H1 (cell line): ENCODE measurements around the gene NLRP12. TPM values are rescaled to one million over a fixed set of nuclear protein-coding genes. Genes with fewer than 3 reads are reported as not detected.
A peak's percentile ranks its signal among the peaks of the same experiment; 100 is the strongest.

Experiments used
- ASH2L ChIP-seq: fragments of 200-600, 300-600 bp; sonication (generic); IDR thresholded peaks from one replicate; pipeline ENCODE4 v1.7.1; 2017; ENCODE audit warnings: low read length
- BACH1 ChIP-seq: IDR thresholded peaks from 2 replicates; pipeline ENCODE4 v1.6.1; 2012; ENCODE audit warnings: low read length, improper control_type of control experiment
- CBX8 ChIP-seq: fragments of 300-800, 300-1000 bp; sonication (generic); IDR thresholded peaks from 2 replicates; pipeline ENCODE4 v1.7.1; 2016; ENCODE audit warnings: low read depth, low read length, borderline replicate concordance
- CEBPB ChIP-seq: IDR thresholded peaks from 2 replicates; pipeline ENCODE4 v1.6.1; 2012; ENCODE audit warnings: low read depth, low read length
- CHD2 ChIP-seq: IDR thresholded peaks from 2 replicates; pipeline ENCODE4 v1.6.1; 2012; ENCODE audit warnings: low read length, improper control_type of control experiment
- CTBP2 ChIP-seq: IDR thresholded peaks from 2 replicates; pipeline ENCODE4 v1.7.0; 2011; ENCODE audit warnings: borderline replicate concordance, mild to moderate bottlenecking, moderate library complexity, mixed read lengths, low read length; ENCODE audit not compliant: insufficient read depth, insufficient read length
- E2F6 ChIP-seq: IDR thresholded peaks from 2 replicates; pipeline ENCODE4 v1.6.1; 2012; ENCODE audit warnings: inconsistent platforms
- EP300 ChIP-seq, 2 experiments: IDR thresholded peaks; 1 replicate in 1 of 2; 2 replicates in 1 of 2; pipeline ENCODE4 v1.6.1; 2011 to 2012; ENCODE audit warnings: low read depth in 2 of 2, low read length in 2 of 2, mild to moderate bottlenecking in 2 of 2, borderline replicate concordance in 1 of 2, inconsistent platforms in 1 of 2, moderate library complexity in 1 of 2
- GABPA ChIP-seq: IDR thresholded peaks from 2 replicates; pipeline ENCODE4 v1.6.1; 2011; ENCODE audit warnings: mild to moderate bottlenecking, low read length, moderate library complexity, borderline replicate concordance; ENCODE audit not compliant: insufficient read depth
- GTF2F1 ChIP-seq: IDR thresholded peaks from 2 replicates; pipeline ENCODE4 v1.6.1; 2012; ENCODE audit warnings: low read depth, low read length, improper control_type of control experiment, borderline replicate concordance
- HDAC2 ChIP-seq, 2 experiments: fragments of 300-600 bp in 1 of 2; sonication (generic) in 1 of 2; IDR thresholded peaks; 2 replicates each; pipeline ENCODE4 v1.6.1; 2011 to 2012; ENCODE audit warnings: low read depth in 2 of 2, low read length in 2 of 2, mild to moderate bottlenecking in 2 of 2, moderate library complexity in 2 of 2, borderline replicate concordance in 1 of 2, inconsistent platforms in 1 of 2
- JUN ChIP-seq: IDR thresholded peaks from 2 replicates; pipeline ENCODE4 v1.6.1; 2011; ENCODE audit warnings: low read depth, mild to moderate bottlenecking, improper control_type of control experiment, low read length
- KDM1A ChIP-seq: fragments of 200-600, 300-600 bp; sonication (generic); IDR thresholded peaks from 2 replicates; pipeline ENCODE4 v1.7.1; 2016; ENCODE audit warnings: mild to moderate bottlenecking, low read length, borderline replicate concordance
- KDM4A ChIP-seq: IDR thresholded peaks from one replicate; pipeline ENCODE4 v1.7.1; 2012; ENCODE audit warnings: low read depth, mild to moderate bottlenecking, moderate library complexity, low read length, inconsistent platforms; ENCODE audit not compliant: severe bottlenecking
- MAFK ChIP-seq: IDR thresholded peaks from 2 replicates; pipeline ENCODE4 v1.6.1; 2012; ENCODE audit warnings: low read depth, mild to moderate bottlenecking, improper control_type of control experiment, low read length
- NRF1 ChIP-seq: IDR thresholded peaks from 2 replicates; pipeline ENCODE4 v1.6.1; 2011; ENCODE audit warnings: mild to moderate bottlenecking, low read depth, low read length, improper control_type of control experiment
- PHF8 ChIP-seq: fragments of 200-600 bp; sonication (generic); conservative IDR thresholded peaks from 2 replicates; pipeline ENCODE4 v1.7.1; 2012; ENCODE audit warnings: low read depth, mild to moderate bottlenecking, inconsistent platforms, low read length, moderate library complexity
- POLR2AphosphoS5 ChIP-seq: IDR thresholded peaks from 2 replicates; pipeline ENCODE4 v1.6.1; 2011; ENCODE audit warnings: low read depth, low read length
- POU5F1 ChIP-seq: IDR thresholded peaks from 2 replicates; pipeline ENCODE4 v1.6.1; 2011; ENCODE audit warnings: low read depth, mild to moderate bottlenecking, low read length, moderate library complexity
- SIX5 ChIP-seq: IDR thresholded peaks from 2 replicates; pipeline ENCODE4 v1.6.1; 2011; ENCODE audit warnings: mild to moderate bottlenecking, low read depth, low read length
- SP2 ChIP-seq: IDR thresholded peaks from 2 replicates; pipeline ENCODE4 v1.6.1; 2012; ENCODE audit warnings: mild to moderate bottlenecking, low read length, inconsistent platforms
- SP4 ChIP-seq: IDR thresholded peaks from 2 replicates; pipeline ENCODE4 v1.6.1; 2012; ENCODE audit warnings: low read length, inconsistent platforms
- SRF ChIP-seq: IDR thresholded peaks from 2 replicates; pipeline ENCODE4 v1.6.1; 2011; ENCODE audit warnings: mild to moderate bottlenecking, low read depth, low read length, moderate library complexity
- TAF7 ChIP-seq: optimal IDR thresholded peaks from 2 replicates; pipeline ENCODE3; 2011; ENCODE audit warnings: low read depth, mild to moderate bottlenecking, inconsistent platforms, low read length, moderate library complexity, borderline replicate concordance
- TBP ChIP-seq: IDR thresholded peaks from 2 replicates; pipeline ENCODE4 v1.6.1; 2011; ENCODE audit warnings: low read depth, low read length, improper control_type of control experiment
- TEAD4 ChIP-seq: IDR thresholded peaks from 2 replicates; pipeline ENCODE4 v1.6.1; 2012; ENCODE audit warnings: low read depth, low read length, inconsistent platforms, mixed read lengths
- polyA plus RNA-seq, 7 experiments: library from polyadenylated mRNA; depleted of rRNA in 3 of 7; stranded (reverse) in 5 of 7; unstranded in 2 of 7; fragments of >200 nt in 5 of 7; fragments of 200-250 nt in 2 of 7; gene quantifications; 1 replicate in 5 of 7; 2 replicates in 1 of 7; 4 replicates in 1 of 7; pipeline versions ENCODE4 v1.2.1 to v1.2.3, GENCODE V29; 2011 to 2013; ENCODE audit warnings: missing spikeins in 2 of 7, mixed read lengths in 2 of 7
- total RNA-seq: library from RNA; stranded (reverse); fragmentation: NEBNext Ultra II Directional; extraction: Animal tissue kit (Norgen Biotek cat#: 25700); gene quantifications from 2 replicates; pipeline ENCODE4 v1.2.1, GENCODE V29; 2021

NLRP12 gene
- total and polyA plus RNA-seq, 2 of the 8 experiments (the other 6 are each of a cell fraction or from before 2014, with no cell fraction given) = 1.0 to 1.8 TPM

DNA sequence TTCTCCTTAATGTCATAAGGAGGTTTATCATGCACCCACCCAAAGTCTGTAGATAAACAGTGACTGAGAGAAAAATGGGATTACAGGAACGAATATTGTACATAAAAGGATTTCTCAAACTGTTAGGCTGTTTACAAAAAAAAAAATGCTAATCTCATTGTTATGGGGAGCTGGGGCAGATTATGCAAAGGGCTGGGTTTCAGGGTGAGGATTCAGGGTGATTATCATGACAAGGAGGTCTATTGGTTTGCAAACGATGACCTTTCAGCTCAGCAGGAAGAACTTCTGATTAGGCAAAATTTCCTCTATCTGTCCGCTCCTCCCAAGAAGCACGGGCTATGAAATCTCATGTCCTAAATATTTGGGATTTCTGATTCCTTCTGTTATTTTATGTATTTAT is 41.4 kb downstream of the NLRP12 start (continued):
- peak; percentile 34; the same call in 1 of the 2 replicates for TF ChIP-seq TEAD4
- no peak for TF ChIP-seq JUN
- TF ChIP-seq SRF = no peak
- no peak for TF ChIP-seq POLR2AphosphoS5
- TF ChIP-seq SIX5 = no peak
- TF ChIP-seq CEBPB = 0 out of 2 replicates have a peak, but pooled peaks have one; percentile 44
- TF ChIP-seq EP300 (IDR thresholded peaks at IDR 0.05; ENCODE audit: borderline replicate concordance in 1 of 2, low read depth in 2 of 2, low read length in 2 of 2) = peak in 1 of 2 experiments; percentile 74; a peak in 1 of 3 replicates
- TF ChIP-seq SP2 = no peak
- TF ChIP-seq TBP = no peak
- peak in 1 of 2 experiments; percentile 88; a peak in 1 of 4 replicates for TF ChIP-seq HDAC2 (IDR thresholded peaks at IDR 0.05; ENCODE audit: borderline replicate concordance in 1 of 2, low read depth in 2 of 2, low read length in 2 of 2)
- no peak for TF ChIP-seq ASH2L
- peak; percentile 97 for TF ChIP-seq POU5F1
- TF ChIP-seq GTF2F1 = no peak
- TF ChIP-seq CHD2 = no peak
- TF ChIP-seq BACH1 = peak; percentile 80
- TF ChIP-seq GABPA = no peak
- peak; percentile 20; the same call in 1 of the 2 replicates for TF ChIP-seq MAFK
- no peak for TF ChIP-seq E2F6
- no peak for TF ChIP-seq SP4
- TF ChIP-seq NRF1 = no peak
- TF ChIP-seq KDM4A = no peak
- no peak for TF ChIP-seq CBX8
- TF ChIP-seq CTBP2 = no peak
- no peak for TF ChIP-seq PHF8
- TF ChIP-seq KDM1A = no peak
- no peak for TF ChIP-seq TAF7
